ENCODE results near the gene CRYL1.

Gene CRYL1

GRCh38 chr13:20466371-20466770 is 59.3 kb downstream of the CRYL1 start:
- no peak overlapping the region for H3K4me3 ChIP-seq (ENCODE audit: low read length)
- WGBS, result no CpG with 5 or more reads among the region's 2 CpGs

GRCh38 chr13:20465218-20465879 is 60.3 kb downstream of the CRYL1 start:
- Histone ChIP-seq H3K9ac (ENCODE audit: low read depth, low read length) (no peak overlapping the region), H3K4me1 (ENCODE audit: insufficient read depth, low read length) (peaks cover 9% of the 10 kb centered on the region), H3K36me3 (ENCODE audit: insufficient read depth, low read length) (no peaks in the 10 kb centered on the region), H3K27me3 (ENCODE audit: insufficient read depth, low read length) (no peaks in the 10 kb centered on the region), H3K9me3 (ENCODE audit: insufficient read depth, low read depth, low read length) (no peaks in the 10 kb centered on the region), H3K4me3 (ENCODE audit: low read length) (no peak overlapping the region), H3K27ac (ENCODE audit: low read depth, low read length) (no peak overlapping the region)
- WGBS, result 73% methylated on average over 6 of the region's 6 CpGs

More at GRCh38 chr13:20466371-20466770, 59.3 kb downstream of the CRYL1 start:
- no peaks in the 10 kb centered on the region for H3K27me3 ChIP-seq (ENCODE audit: insufficient read depth, low read length)
- H3K9ac ChIP-seq (ENCODE audit: low read depth, low read length), result no peak overlapping the region
- H3K9me3 ChIP-seq (ENCODE audit: insufficient read depth, low read depth, low read length), result no peaks in the 10 kb centered on the region
- no peak overlapping the region for H3K27ac ChIP-seq (ENCODE audit: low read depth, low read length)
- peaks cover 9% of the 10 kb centered on the region for H3K4me1 ChIP-seq (ENCODE audit: insufficient read depth, low read length)
- H3K36me3 ChIP-seq (ENCODE audit: insufficient read depth, low read length), result no peaks in the 10 kb centered on the region

- H3K36me3 ChIP-seq (ENCODE audit: insufficient read depth, low read length), result no peaks in the 10 kb centered on the region
- 64% methylated on average over 8 of the region's 8 CpGs for WGBS
- H3K4me3 ChIP-seq (ENCODE audit: low read length), result no peak overlapping the region
- no peak overlapping the region for H3K9ac ChIP-seq (ENCODE audit: low read depth, low read length)
- H3K27me3 ChIP-seq (ENCODE audit: insufficient read depth, low read length), result no peaks in the 10 kb centered on the region
- H3K27ac ChIP-seq (ENCODE audit: low read depth, low read length), result no peak overlapping the region
- H3K4me1 ChIP-seq (ENCODE audit: insufficient read depth, low read length), result peaks cover 9% of the 10 kb centered on the region
- H3K9me3 ChIP-seq (ENCODE audit: insufficient read depth, low read depth, low read length), result no peaks in the 10 kb centered on the region
Measured at GRCh38 chr13:20462921-20463320, 62.7 kb downstream of the CRYL1 start.

GRCh38 chr13:20462533-20462915 is 63.1 kb downstream of the CRYL1 start:
- Histone ChIP-seq H3K9me3 (ENCODE audit: insufficient read depth, low read depth, low read length) (no peaks in the 10 kb centered on the region), H3K36me3 (ENCODE audit: insufficient read depth, low read length) (no peaks in the 10 kb centered on the region), H3K4me1 (ENCODE audit: insufficient read depth, low read length) (peaks cover 9% of the 10 kb centered on the region), H3K4me3 (ENCODE audit: low read length) (no peak overlapping the region), H3K9ac (ENCODE audit: low read depth, low read length) (no peak overlapping the region), H3K27me3 (ENCODE audit: insufficient read depth, low read length) (no peaks in the 10 kb centered on the region), H3K27ac (ENCODE audit: low read depth, low read length) (no peak overlapping the region)
- WGBS, result 71% methylated on average over 6 of the region's 6 CpGs

GRCh38 chr13:20461860-20462532 is 63.7 kb downstream of the CRYL1 start:
- Histone ChIP-seq H3K9ac (ENCODE audit: low read depth, low read length) (no peak overlapping the region), H3K4me1 (ENCODE audit: insufficient read depth, low read length) (peaks cover 9% of the 10 kb centered on the region), H3K36me3 (ENCODE audit: insufficient read depth, low read length) (no peaks in the 10 kb centered on the region), H3K4me3 (ENCODE audit: low read length) (no peak overlapping the region), H3K27ac (ENCODE audit: low read depth, low read length) (no peak overlapping the region), H3K9me3 (ENCODE audit: insufficient read depth, low read depth, low read length) (no peaks in the 10 kb centered on the region), H3K27me3 (ENCODE audit: insufficient read depth, low read length) (no peaks in the 10 kb centered on the region)
- WGBS, result 73% methylated on average over 7 of the region's 8 CpGs

- Histone ChIP-seq H3K27ac (ENCODE audit: low read depth, low read length) (no peak overlapping the region), H3K9ac (ENCODE audit: low read depth, low read length) (no peak overlapping the region), H3K9me3 (ENCODE audit: insufficient read depth, low read depth, low read length) (no peaks in the 10 kb centered on the region), H3K4me3 (ENCODE audit: low read length) (no peak overlapping the region), H3K4me1 (ENCODE audit: insufficient read depth, low read length) (peaks cover 9% of the 10 kb centered on the region), H3K36me3 (ENCODE audit: insufficient read depth, low read length) (no peaks in the 10 kb centered on the region), H3K27me3 (ENCODE audit: insufficient read depth, low read length) (no peaks in the 10 kb centered on the region)
- WGBS, result 81% methylated on average over 1 of the region's 2 CpGs
Measured at GRCh38 chr13:20461481-20461859, 64.2 kb downstream of the CRYL1 start.

GRCh38 chr13:20460761-20461160 is 64.9 kb downstream of the CRYL1 start:
- H3K9me3 ChIP-seq (ENCODE audit: insufficient read depth, low read depth, low read length), result no peaks in the 10 kb centered on the region
- no peaks in the 10 kb centered on the region for H3K27me3 ChIP-seq (ENCODE audit: insufficient read depth, low read length)
- H3K27ac ChIP-seq (ENCODE audit: low read depth, low read length), result no peak overlapping the region
- no peak overlapping the region for H3K9ac ChIP-seq (ENCODE audit: low read depth, low read length)
- 80% methylated on average over 11 of the region's 11 CpGs for WGBS
- no peak overlapping the region for H3K4me3 ChIP-seq (ENCODE audit: low read length)
- no peaks in the 10 kb centered on the region for H3K36me3 ChIP-seq (ENCODE audit: insufficient read depth, low read length)
- H3K4me1 ChIP-seq (ENCODE audit: insufficient read depth, low read length), result peaks cover 9% of the 10 kb centered on the region

- Histone ChIP-seq H3K36me3 (ENCODE audit: insufficient read depth, low read length) (no peaks in the 10 kb centered on the region), H3K27ac (ENCODE audit: low read depth, low read length) (no peak overlapping the region), H3K4me1 (ENCODE audit: insufficient read depth, low read length) (peaks cover 6% of the 10 kb centered on the region), H3K27me3 (ENCODE audit: insufficient read depth, low read length) (no peaks in the 10 kb centered on the region), H3K4me3 (ENCODE audit: low read length) (no peak overlapping the region), H3K9ac (ENCODE audit: low read depth, low read length) (no peak overlapping the region), H3K9me3 (ENCODE audit: insufficient read depth, low read depth, low read length) (no peaks in the 10 kb centered on the region)
- 89% methylated on average over 6 of the region's 6 CpGs for WGBS
Measured at GRCh38 chr13:20457670-20458069, 68.0 kb downstream of the CRYL1 start.

- Histone ChIP-seq H3K4me1 (ENCODE audit: insufficient read depth, low read length) (no peaks in the 10 kb centered on the region), H3K4me3 (ENCODE audit: low read length) (no peak overlapping the region), H3K9ac (ENCODE audit: low read depth, low read length) (no peak overlapping the region), H3K27ac (ENCODE audit: low read depth, low read length) (no peak overlapping the region), H3K27me3 (ENCODE audit: insufficient read depth, low read length) (no peaks in the 10 kb centered on the region), H3K36me3 (ENCODE audit: insufficient read depth, low read length) (no peaks in the 10 kb centered on the region), H3K9me3 (ENCODE audit: insufficient read depth, low read depth, low read length) (no peaks in the 10 kb centered on the region)
- WGBS, result 67% methylated on average over 2 of the region's 2 CpGs
Measured at GRCh38 chr13:20456737-20457136, 68.9 kb downstream of the CRYL1 start.

- H3K4me1 ChIP-seq (ENCODE audit: insufficient read depth, low read length), result no peaks in the 10 kb centered on the region
- H3K36me3 ChIP-seq (ENCODE audit: insufficient read depth, low read length), result no peaks in the 10 kb centered on the region
- no peak overlapping the region for H3K9ac ChIP-seq (ENCODE audit: low read depth, low read length)
- no peaks in the 10 kb centered on the region for H3K27me3 ChIP-seq (ENCODE audit: insufficient read depth, low read length)
- H3K27ac ChIP-seq (ENCODE audit: low read depth, low read length), result no peak overlapping the region
- H3K9me3 ChIP-seq (ENCODE audit: insufficient read depth, low read depth, low read length), result peaks cover 11% of the 10 kb centered on the region; the same call in 1 of the 2 replicates
- H3K4me3 ChIP-seq (ENCODE audit: low read length), result no peak overlapping the region
Measured at GRCh38 chr13:20451397-20451796, 74.3 kb downstream of the CRYL1 start.

GRCh38 chr13:20448470-20448869 is 77.2 kb downstream of the CRYL1 start:
- Histone ChIP-seq H3K9ac (ENCODE audit: low read depth, low read length) (no peak overlapping the region), H3K36me3 (ENCODE audit: insufficient read depth, low read length) (no peaks in the 10 kb centered on the region), H3K27me3 (ENCODE audit: insufficient read depth, low read length) (no peaks in the 10 kb centered on the region), H3K9me3 (ENCODE audit: insufficient read depth, low read depth, low read length) (peaks cover 18% of the 10 kb centered on the region; the same call in 1 of the 2 replicates), H3K27ac (ENCODE audit: low read depth, low read length) (no peak overlapping the region), H3K4me1 (ENCODE audit: insufficient read depth, low read length) (no peaks in the 10 kb centered on the region), H3K4me3 (ENCODE audit: low read length) (no peak overlapping the region)
- 94% methylated on average over 1 of the region's 1 CpG for WGBS
